Neutrophil (primary cell): ENCODE data around the gene NEGR1.

Experiments
- H3K27ac ChIP-seq: fragments of 200-600 bp; sonication (generic); 2 replicates; pipeline ENCODE4 v1.5.1; 2016; ENCODE audit warnings: mild to moderate bottlenecking, moderate library complexity
- H3K27me3 ChIP-seq: fragments of 200-600 bp; sonication (generic); 2 replicates; pipeline ENCODE4 v1.6.0; 2016; ENCODE audit warnings: mild to moderate bottlenecking
- H3K36me3 ChIP-seq: fragments of 200-600 bp; sonication (generic); 2 replicates; pipeline ENCODE4 v1.5.1; 2017
- H3K4me1 ChIP-seq, 2 experiments: fragments of 200-600 bp in 1 of 2; sonication (generic) in 1 of 2; 1 replicate in 1 of 2; 2 replicates in 1 of 2; pipeline versions ENCODE4 v1.5.1 to v1.6.1; 2013 to 2016; ENCODE audit warnings: low read depth in 1 of 2, low read length in 1 of 2, mild to moderate bottlenecking in 1 of 2, moderate library complexity in 1 of 2; ENCODE audit not compliant: control insufficient read depth in 1 of 2, insufficient read depth in 1 of 2
- H3K4me3 ChIP-seq, 2 experiments: fragments of 200-600 bp in 1 of 2; sonication (generic) in 1 of 2; 1 replicate in 1 of 2; 2 replicates in 1 of 2; pipeline ENCODE4 v1.5.1; 2013 to 2016; ENCODE audit warnings: low read depth in 1 of 2, low read length in 1 of 2, mild to moderate bottlenecking in 1 of 2, moderate library complexity in 1 of 2
- H3K9me3 ChIP-seq: fragments of 200-600 bp; sonication (generic); 2 replicates; pipeline ENCODE4 v1.5.1; 2016
- CTCF ChIP-seq: fragments of 200-600 bp; sonication (generic); IDR thresholded peaks from 2 replicates; pipeline ENCODE4 v1.5.1; 2016; ENCODE audit warnings: antibody characterized with exemption

NEGR1 gene

DNA sequence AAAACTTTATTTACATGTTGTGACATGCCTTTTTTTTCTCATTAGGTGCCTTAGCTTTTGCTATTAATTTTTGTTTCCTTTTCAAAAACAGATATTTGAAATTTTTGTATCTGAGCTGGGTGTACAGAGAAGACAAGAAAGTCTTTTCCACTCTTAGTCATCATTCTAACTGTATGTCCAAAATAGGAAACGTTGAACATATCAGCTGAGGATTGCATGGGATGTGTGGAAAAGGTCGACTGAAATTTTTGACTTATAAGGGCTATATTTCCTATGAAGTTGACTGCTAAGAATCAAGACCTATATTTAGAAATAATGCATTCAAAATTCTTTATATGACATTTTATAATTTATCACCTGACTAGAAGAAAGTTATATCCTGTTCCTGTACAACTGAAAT lies 931.5 kb downstream of the NEGR1 start:
- no peaks in the 10 kb centered on the region for H3K36me3 ChIP-seq
- no peaks in the 10 kb centered on the region for H3K27me3 ChIP-seq
- no peaks in the 10 kb centered on the region for H3K9me3 ChIP-seq
- TF ChIP-seq CTCF, result no peak
- H3K4me3 ChIP-seq, result no peak overlapping the region
- H3K27ac ChIP-seq, result no peak overlapping the region
- no peaks in the 10 kb centered on the region for H3K4me1 ChIP-seq

- no peaks in the 10 kb centered on the region for H3K4me1 ChIP-seq
- H3K4me3 ChIP-seq, result no peak overlapping the region
- H3K9me3 ChIP-seq, result no peaks in the 10 kb centered on the region
- H3K36me3 ChIP-seq, result no peaks in the 10 kb centered on the region
- H3K27me3 ChIP-seq, result no peaks in the 10 kb centered on the region
- TF ChIP-seq CTCF, result no peak
- no peak overlapping the region for H3K27ac ChIP-seq
Observed at GRCh38 chr1:71350330-71350729, 932.0 kb downstream of the NEGR1 start.
